Tibial nerve (tissue), 4 donors: ENCODE measurements around the gene ZNF778. TPM values are rescaled to one million over a fixed set of nuclear protein-coding genes. Genes with fewer than 3 reads are reported as not detected.
"Not testable (repeated sequence)": the region's sequence is repeated elsewhere in the genome, so short reads cannot be mapped to it uniquely, and the experiment has no call there.

Source experiments
- DNase-seq, 2 donors: peaks; one replicate each; pipeline ENCODE4 v3.0.0-alpha.2; 2019; ENCODE audit warnings: low spot score in 2 of 2
- H3K27ac ChIP-seq, 4 donors: fragments of 200-600 bp; sonication (generic) in 3 of 4; one replicate each; pipeline ENCODE4 v1.5.1; 2017 to 2019; ENCODE audit warnings: mild to moderate bottlenecking in 1 of 4
- H3K27me3 ChIP-seq, 2 donors: fragments of 200-600 bp; sonication (generic) in 1 of 2; one replicate each; pipeline versions ENCODE4 v1.5.1 to v1.6.0; 2017 to 2019
- H3K36me3 ChIP-seq, 3 donors: fragments of 200-600 bp; sonication (generic); one replicate each; pipeline ENCODE4 v1.5.1; 2018 to 2019
- H3K4me1 ChIP-seq, 4 donors: fragments of 200-600 bp; sonication (generic) in 3 of 4; one replicate each; pipeline ENCODE4 v1.5.1; 2017 to 2019
- H3K4me3 ChIP-seq, 4 donors: fragments of 200-600 bp; sonication (generic) in 3 of 4; one replicate each; pipeline ENCODE4 v1.5.1; 2017 to 2019; ENCODE audit warnings: mild to moderate bottlenecking in 1 of 4, moderate library complexity in 1 of 4
- H3K9me3 ChIP-seq, 4 donors: fragments of 200-600 bp; sonication (generic) in 3 of 4; one replicate each; pipeline ENCODE4 v1.5.1; 2017 to 2019
- EP300 ChIP-seq, 2 donors: sonication (generic); formaldehyde crosslinking; IDR thresholded peaks; one replicate each; pipeline ENCODE4 v1.6.1; 2017; ENCODE audit warnings: antibody characterized with exemption in 2 of 2, mild to moderate bottlenecking in 1 of 2
- POLR2A ChIP-seq, 2 donors: fragments of 450-650 bp; IDR thresholded peaks; one replicate each; pipeline ENCODE4 v1.6.1; 2017; ENCODE audit warnings: antibody characterized with exemption in 2 of 2, mild to moderate bottlenecking in 2 of 2, moderate library complexity in 2 of 2
- WGBS, 2 donors: methylation state at CpG; one replicate each; pipeline ENCODE4 v1.1.5; 2018; 5-methylcytosine and 5-hydroxymethylcytosine counted together
- total RNA-seq, 4 donors: library from RNA; depleted of rRNA; stranded (reverse); fragments of >200 nt; gene quantifications; one replicate each; pipeline ENCODE4 v1.1.0, GENCODE V29; 2016
- TF ChIP-seq, protein P1 (sequence below), 5 experiments: fragments of 200-600 bp in 3 of 5; fragments of 450-650 bp in 2 of 5; sonication (generic) in 3 of 5; IDR thresholded peaks; one replicate each; pipeline ENCODE4 v1.5.1; 2016 to 2019; ENCODE audit warnings: antibody characterized with exemption in 5 of 5, mild to moderate bottlenecking in 3 of 5, moderate library complexity in 2 of 5

Gene ZNF778
- total RNA-seq, 4 donors from 2014 or later: 11.2 to 26.0 (median 16.2) TPM

DNA sequence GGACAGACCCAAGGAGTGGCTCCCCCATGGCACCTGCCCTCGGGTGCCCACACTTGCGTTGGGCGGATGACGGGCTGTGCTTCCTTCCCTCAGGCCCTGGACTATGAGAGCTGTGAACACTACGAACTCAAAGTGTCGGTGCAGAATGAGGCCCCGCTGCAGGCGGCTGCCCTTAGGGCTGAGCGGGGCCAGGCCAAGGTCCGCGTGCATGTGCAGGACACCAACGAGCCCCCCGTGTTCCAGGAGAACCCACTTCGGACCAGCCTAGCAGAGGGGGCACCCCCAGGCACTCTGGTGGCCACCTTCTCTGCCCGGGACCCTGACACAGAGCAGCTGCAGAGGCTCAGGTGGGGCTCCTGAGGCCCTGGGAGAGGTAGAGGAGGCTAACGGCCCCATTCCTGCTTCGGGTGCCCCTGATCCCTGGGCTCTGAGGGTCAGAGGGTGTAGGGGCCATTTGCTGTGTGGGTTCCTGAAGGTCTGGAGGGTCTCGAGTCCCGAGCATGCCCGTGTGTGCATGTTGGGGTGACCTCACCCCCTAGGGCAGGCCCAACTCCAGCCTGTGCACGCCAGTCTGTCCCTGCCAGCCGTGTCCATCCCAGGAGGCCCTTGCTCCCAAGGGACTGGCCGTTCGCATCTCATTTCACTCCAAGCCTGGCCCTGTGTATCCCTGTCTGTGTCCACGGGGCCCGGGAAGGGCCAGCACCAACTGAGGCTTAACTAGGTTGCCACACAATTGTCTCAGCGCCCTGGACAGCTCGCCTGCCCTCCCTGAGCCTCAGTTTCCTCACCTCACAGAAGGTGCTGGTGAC, 27.1 kb upstream of the ZNF778 start:
- Histone ChIP-seq H3K4me3 (no peak overlapping the region), H3K4me1 (peaks cover 0 to 17% (median 8%) of the 10 kb centered on the region in 4 donors), H3K36me3 (no peaks in the 10 kb centered on the region), H3K27me3 (no peaks in the 10 kb centered on the region), H3K27ac (no peak overlapping the region), H3K9me3 (no peaks in the 10 kb centered on the region)
- TF ChIP-seq EP300 (IDR thresholded peaks at IDR 0.05) (no peak), POLR2A (IDR thresholded peaks at IDR 0.05) (no peak)
- TF ChIP-seq, protein P1, sequence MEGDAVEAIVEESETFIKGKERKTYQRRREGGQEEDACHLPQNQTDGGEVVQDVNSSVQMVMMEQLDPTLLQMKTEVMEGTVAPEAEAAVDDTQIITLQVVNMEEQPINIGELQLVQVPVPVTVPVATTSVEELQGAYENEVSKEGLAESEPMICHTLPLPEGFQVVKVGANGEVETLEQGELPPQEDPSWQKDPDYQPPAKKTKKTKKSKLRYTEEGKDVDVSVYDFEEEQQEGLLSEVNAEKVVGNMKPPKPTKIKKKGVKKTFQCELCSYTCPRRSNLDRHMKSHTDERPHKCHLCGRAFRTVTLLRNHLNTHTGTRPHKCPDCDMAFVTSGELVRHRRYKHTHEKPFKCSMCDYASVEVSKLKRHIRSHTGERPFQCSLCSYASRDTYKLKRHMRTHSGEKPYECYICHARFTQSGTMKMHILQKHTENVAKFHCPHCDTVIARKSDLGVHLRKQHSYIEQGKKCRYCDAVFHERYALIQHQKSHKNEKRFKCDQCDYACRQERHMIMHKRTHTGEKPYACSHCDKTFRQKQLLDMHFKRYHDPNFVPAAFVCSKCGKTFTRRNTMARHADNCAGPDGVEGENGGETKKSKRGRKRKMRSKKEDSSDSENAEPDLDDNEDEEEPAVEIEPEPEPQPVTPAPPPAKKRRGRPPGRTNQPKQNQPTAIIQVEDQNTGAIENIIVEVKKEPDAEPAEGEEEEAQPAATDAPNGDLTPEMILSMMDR (IDR thresholded peaks at IDR 0.05): no peak
- DNase-seq: no peak
- 50 to 63% methylated on average over 20 to 22 of the region's 28 CpGs for WGBS, 2 donors

DNA sequence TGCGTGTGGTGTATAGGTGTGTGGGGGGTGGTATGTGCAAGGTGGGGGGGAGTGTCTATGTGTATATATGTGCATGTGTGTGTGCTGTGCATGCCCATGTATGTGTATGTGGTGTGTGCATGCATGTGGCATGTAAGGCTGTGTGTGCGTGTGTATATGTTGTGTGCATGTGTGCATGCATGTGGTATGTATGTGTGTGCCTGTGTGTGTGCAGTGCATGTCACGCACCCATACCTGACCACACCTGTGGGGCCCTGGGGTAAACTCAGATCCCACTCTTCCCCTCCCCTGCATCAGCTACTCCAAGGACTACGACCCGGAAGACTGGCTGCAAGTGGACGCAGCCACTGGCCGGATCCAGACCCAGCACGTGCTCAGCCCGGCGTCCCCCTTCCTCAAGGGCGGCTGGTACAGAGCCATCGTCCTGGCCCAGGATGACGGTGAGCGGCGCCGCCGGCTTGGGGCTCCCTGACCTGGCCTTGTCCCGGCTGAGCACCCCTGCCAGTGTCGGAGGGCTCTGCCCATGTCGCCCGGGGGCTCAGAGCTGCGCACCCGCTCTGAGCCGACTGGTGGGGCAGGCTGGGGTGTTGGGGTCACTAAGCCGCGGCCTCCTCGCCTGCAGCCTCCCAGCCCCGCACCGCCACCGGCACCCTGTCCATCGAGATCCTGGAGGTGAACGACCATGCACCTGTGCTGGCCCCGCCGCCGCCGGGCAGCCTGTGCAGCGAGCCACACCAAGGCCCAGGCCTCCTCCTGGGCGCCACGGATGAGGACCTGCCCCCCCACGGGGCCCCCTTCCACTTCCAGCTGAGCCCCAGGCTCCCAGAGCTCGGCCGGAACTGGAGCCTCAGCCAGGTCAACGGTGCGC, 26.2 kb upstream of the ZNF778 start:
- 38 to 49% methylated on average over 17 to 28 of the region's 44 CpGs for WGBS, 2 donors
- no peaks in the 10 kb centered on the region for H3K36me3 ChIP-seq
- H3K4me3 ChIP-seq: peak overlapping the region in 1 of 4 donors; percentile 44
- H3K4me1 ChIP-seq: peaks cover 0 to 17% (median 8%) of the 10 kb centered on the region in 4 donors
- no peaks in the 10 kb centered on the region for H3K27me3 ChIP-seq
- TF ChIP-seq EP300 (IDR thresholded peaks at IDR 0.05): no peak
- TF ChIP-seq, protein P1 (IDR thresholded peaks at IDR 0.05): no peak
- TF ChIP-seq POLR2A (IDR thresholded peaks at IDR 0.05): no peak
- H3K27ac ChIP-seq: no peak overlapping the region
- no peaks in the 10 kb centered on the region for H3K9me3 ChIP-seq
- DNase-seq: no peak

DNA sequence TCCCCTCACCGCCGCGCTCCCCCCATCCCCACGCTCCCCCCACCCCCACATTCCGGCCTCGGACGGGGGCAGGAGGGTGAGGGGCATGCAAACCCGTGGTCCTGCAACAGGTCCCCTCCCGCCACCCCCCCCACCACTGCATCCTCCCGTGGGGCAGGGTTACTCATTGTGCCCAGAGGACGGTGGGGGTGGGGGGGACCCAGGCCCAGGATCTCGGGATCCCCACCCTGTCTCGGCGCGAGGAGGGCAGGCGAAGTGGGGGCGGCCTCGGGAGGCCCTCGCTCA, 25.7 kb upstream of the ZNF778 start:
- H3K4me3 ChIP-seq: peak overlapping the region; percentile 2 to 44 (median 34)
- no peak for DNase-seq

DNA sequence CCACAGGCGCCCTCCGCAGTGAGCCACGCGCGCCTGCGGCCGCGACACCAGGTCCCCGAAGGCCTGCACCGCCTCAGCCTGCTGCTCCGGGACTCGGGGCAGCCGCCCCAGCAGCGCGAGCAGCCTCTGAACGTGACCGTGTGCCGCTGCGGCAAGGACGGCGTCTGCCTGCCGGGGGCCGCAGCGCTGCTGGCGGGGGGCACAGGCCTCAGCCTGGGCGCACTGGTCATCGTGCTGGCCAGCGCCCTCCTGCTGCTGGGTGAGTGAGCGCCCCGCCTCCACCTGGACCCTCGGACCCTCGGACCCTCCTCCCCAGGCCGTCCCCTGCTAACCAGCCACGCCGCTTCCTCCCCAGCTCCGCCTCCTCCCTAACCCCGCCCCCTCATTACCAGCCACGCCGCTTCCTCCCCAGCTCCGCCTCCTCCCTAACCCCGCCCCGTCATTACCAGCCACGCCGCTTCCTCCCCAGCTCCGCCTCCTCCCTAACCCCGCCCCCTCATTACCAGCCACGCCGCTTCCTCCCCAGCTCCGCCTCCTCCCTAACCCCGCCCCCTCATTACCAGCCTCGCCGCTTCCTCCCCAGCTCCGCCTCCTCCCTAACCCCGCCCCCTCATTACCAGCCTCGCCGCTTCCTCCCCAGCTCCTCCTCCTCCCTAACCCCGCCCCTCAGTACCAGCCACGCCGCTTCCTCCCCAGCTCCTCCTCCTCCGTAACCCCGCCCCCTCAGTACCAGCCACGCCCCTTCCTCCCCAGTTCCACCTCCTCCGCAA, 25.1 kb upstream of the ZNF778 start:
- H3K36me3 ChIP-seq, H3K27me3 ChIP-seq, H3K9me3 ChIP-seq, H3K27ac ChIP-seq: not testable (repeated sequence)
- peak overlapping the region; percentile 2 to 44 (median 34) for H3K4me3 ChIP-seq
- DNase-seq: peak; percentile 30 to 49
- WGBS, 2 donors: 5 to 9% methylated on average over 26 to 27 of the region's 63 CpGs
- H3K4me1 ChIP-seq: peaks cover 0 to 17% (median 8%) of the 10 kb centered on the region in 4 donors

More for the DNA sequence above, 25.7 kb upstream of the ZNF778 start:
- WGBS, 2 donors: 3% methylated on average over 7 of the region's 19 CpGs; no CpG with 5 or more reads in 1 of the 2 donors
- peaks cover 0 to 17% (median 8%) of the 10 kb centered on the region in 4 donors for H3K4me1 ChIP-seq
- H3K36me3 ChIP-seq: no peaks in the 10 kb centered on the region
- no peaks in the 10 kb centered on the region for H3K27me3 ChIP-seq
- no peak for TF ChIP-seq EP300 (IDR thresholded peaks at IDR 0.05)
- TF ChIP-seq, protein P1 (IDR thresholded peaks at IDR 0.05): no peak
- TF ChIP-seq POLR2A (IDR thresholded peaks at IDR 0.05): no peak
- H3K27ac ChIP-seq: no peak overlapping the region
- no peaks in the 10 kb centered on the region for H3K9me3 ChIP-seq

DNA sequence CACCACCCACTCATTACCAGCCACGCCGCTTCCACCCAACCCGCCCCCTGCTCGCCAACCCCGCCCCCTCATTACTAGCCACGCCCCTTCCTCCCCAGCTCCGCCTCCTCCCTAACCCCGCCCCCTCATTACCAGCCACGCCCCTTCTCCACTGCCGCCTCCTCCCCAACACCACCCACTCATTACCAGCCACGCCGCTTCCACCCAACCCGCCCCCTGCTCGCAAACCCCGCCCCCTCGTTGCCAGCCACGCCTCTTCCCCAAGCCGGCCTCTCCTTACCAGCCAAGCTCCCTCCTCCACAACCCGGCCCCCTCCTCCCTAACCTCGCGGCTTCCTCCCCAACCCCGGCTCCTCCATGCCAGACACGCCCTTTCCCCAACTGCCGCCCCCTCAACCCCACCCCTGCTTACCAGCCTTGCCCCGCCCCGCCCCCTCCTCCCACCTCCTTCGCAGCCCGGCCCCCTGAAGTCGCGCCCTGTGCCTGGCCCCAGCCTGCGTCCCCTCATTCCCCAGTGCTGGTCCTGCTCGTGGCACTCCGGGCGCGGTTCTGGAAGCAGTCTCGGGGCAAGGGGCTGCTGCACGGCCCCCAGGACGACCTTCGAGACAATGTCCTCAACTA, 24.4 kb upstream of the ZNF778 start:
- WGBS, 2 donors: 12 to 19% methylated on average over 31 to 39 of the region's 39 CpGs
- H3K9me3 ChIP-seq: no peaks in the 10 kb centered on the region
- H3K4me1 ChIP-seq: peaks cover 0 to 17% (median 8%) of the 10 kb centered on the region in 4 donors
- H3K4me3 ChIP-seq: peak overlapping the region in 1 of 4 donors; percentile 44
- DNase-seq: no peak
- no peaks in the 10 kb centered on the region for H3K36me3 ChIP-seq
- peaks cover 0 to 5% of the 10 kb centered on the region in 2 donors for H3K27me3 ChIP-seq
- TF ChIP-seq EP300 (IDR thresholded peaks at IDR 0.05): no peak
- TF ChIP-seq, protein P1 (IDR thresholded peaks at IDR 0.05): no peak
- no peak for TF ChIP-seq POLR2A (IDR thresholded peaks at IDR 0.05)
- no peak overlapping the region for H3K27ac ChIP-seq
